Activated CD4-positive, CD25-positive, alpha-beta regulatory T cell (primary cell): ENCODE results near the gene GGT6.

Source experiments
- DNase-seq, 4 experiments: peaks; one replicate each; lab custom pipeline; 2025; lab: John Stamatoyannopoulos, UW

The GGT6 gene

GRCh38 chr17:4539025-4539424 is 21.4 kb downstream of the GGT6 start:
- no peak for DNase-seq

GRCh38 chr17:4538236-4539002 is 22.0 kb downstream of the GGT6 start:
- no peak for DNase-seq

- no peak for DNase-seq
These were observed 22.7 kb downstream of the GGT6 start for GRCh38 chr17:4537451-4538235.

GRCh38 chr17:4536742-4537411 is 23.5 kb downstream of the GGT6 start:
- no peak for DNase-seq

GRCh38 chr17:4536259-4536741 is 24.1 kb downstream of the GGT6 start:
- DNase-seq, result no peak

- DNase-seq, result no peak
These were observed 24.6 kb downstream of the GGT6 start for GRCh38 chr17:4535667-4536258.

- DNase-seq, result no peak
These were observed 25.3 kb downstream of the GGT6 start for GRCh38 chr17:4534928-4535666.

GRCh38 chr17:4534515-4534914 is 25.9 kb downstream of the GGT6 start:
- no peak for DNase-seq

GRCh38 chr17:4533523-4534504 is 26.6 kb downstream of the GGT6 start:
- no peak for DNase-seq

- no peak for DNase-seq
These were observed 27.4 kb downstream of the GGT6 start for GRCh38 chr17:4532860-4533522.

- DNase-seq, result no peak
These were observed 28.2 kb downstream of the GGT6 start for GRCh38 chr17:4531988-4532736.

GRCh38 chr17:4530799-4531730 is 29.3 kb downstream of the GGT6 start:
- DNase-seq, result no peak

GRCh38 chr17:4529533-4530152 is 30.7 kb downstream of the GGT6 start:
- DNase-seq, result no peak

- DNase-seq, result no peak
These were observed 32.7 kb downstream of the GGT6 start for GRCh38 chr17:4527566-4528125.

GRCh38 chr17:4527134-4527533 is 33.2 kb downstream of the GGT6 start:
- DNase-seq, result no peak

GRCh38 chr17:4525691-4526397 is 34.5 kb downstream of the GGT6 start:
- DNase-seq, result no peak
